Retinal pigment epithelial cell (primary cell): ENCODE measurements around the gene ANGPTL2.
"Not testable (repeated sequence)": the region's sequence is repeated elsewhere in the genome, so short reads cannot be mapped to it uniquely, and the experiment has no call there.

Experiments used
- DNase-seq: peaks from one replicate; pipeline ENCODE4 v3.0.0-alpha.2; 2010; ENCODE audit warnings: low read depth
- H3K4me3 ChIP-seq: 2 replicates; pipeline ENCODE4 v1.5.1; 2011; ENCODE audit warnings: mild to moderate bottlenecking, low read length, control low read depth, moderate library complexity
- CTCF ChIP-seq: conservative IDR thresholded peaks from 2 replicates; pipeline ENCODE4 v1.5.1; 2011; ENCODE audit warnings: low read depth, low read length, control low read depth, inconsistent platforms

The ANGPTL2 gene

DNA sequence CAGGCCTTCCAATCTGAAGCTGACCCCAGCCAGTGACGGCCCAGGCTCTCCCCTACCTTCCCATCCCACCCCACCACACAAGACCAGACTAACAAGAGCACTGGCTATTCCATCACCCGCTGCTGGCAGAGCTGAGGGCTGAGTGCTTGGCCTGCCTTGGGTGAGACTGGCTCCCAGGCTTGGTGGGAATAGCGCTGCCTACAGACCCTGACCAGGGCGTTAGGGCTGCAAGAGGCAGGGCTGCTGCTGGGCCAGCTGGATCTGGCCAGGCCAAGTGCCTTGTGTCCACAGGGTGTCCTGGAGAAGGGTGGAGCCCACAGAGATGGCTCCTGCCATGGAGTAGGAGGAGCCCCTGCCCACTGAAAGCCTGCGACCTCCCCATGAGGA lies 31.6 kb upstream of the ANGPTL2 start:
- no peak overlapping the region for H3K4me3 ChIP-seq
- DNase-seq = no peak
- no peak for TF ChIP-seq CTCF

- H3K4me3 ChIP-seq = no peak overlapping the region
- no peak for TF ChIP-seq CTCF
- DNase-seq = no peak
Measured at GRCh38 chr9:127153501-127153900, 31.1 kb upstream of the ANGPTL2 start.

- TF ChIP-seq CTCF = no peak
- no peak for DNase-seq
Measured at GRCh38 chr9:127149463-127150390, 27.3 kb upstream of the ANGPTL2 start.

GRCh38 chr9:127149010-127149409 lies 26.6 kb upstream of the ANGPTL2 start:
- no peak overlapping the region for H3K4me3 ChIP-seq
- DNase-seq = no peak
- no peak for TF ChIP-seq CTCF

More at GRCh38 chr9:127149463-127150390, 27.3 kb upstream of the ANGPTL2 start:
- H3K4me3 ChIP-seq = no peak overlapping the region

GRCh38 chr9:127148014-127148413 lies 25.6 kb upstream of the ANGPTL2 start:
- TF ChIP-seq CTCF = no peak
- H3K4me3 ChIP-seq = no peak overlapping the region
- DNase-seq = no peak

GRCh38 chr9:127147251-127147650 lies 24.8 kb upstream of the ANGPTL2 start:
- no peak for TF ChIP-seq CTCF
- H3K4me3 ChIP-seq = no peak overlapping the region
- no peak for DNase-seq

GRCh38 chr9:127146841-127147240 lies 24.4 kb upstream of the ANGPTL2 start:
- not testable (repeated sequence) for H3K4me3 ChIP-seq, DNase-seq
